ENCODE results near the gene PRKCH. TPM values are rescaled to one million over a fixed set of nuclear protein-coding genes. Genes with fewer than 3 reads are reported as not detected.

Gene PRKCH
- total and polyA plus RNA-seq, 9 of the 15 experiments (the other 6 are each of a cell fraction or from before 2014, with no cell fraction given), result 0.61 to 4.4 (median 4.0) TPM

DNA sequence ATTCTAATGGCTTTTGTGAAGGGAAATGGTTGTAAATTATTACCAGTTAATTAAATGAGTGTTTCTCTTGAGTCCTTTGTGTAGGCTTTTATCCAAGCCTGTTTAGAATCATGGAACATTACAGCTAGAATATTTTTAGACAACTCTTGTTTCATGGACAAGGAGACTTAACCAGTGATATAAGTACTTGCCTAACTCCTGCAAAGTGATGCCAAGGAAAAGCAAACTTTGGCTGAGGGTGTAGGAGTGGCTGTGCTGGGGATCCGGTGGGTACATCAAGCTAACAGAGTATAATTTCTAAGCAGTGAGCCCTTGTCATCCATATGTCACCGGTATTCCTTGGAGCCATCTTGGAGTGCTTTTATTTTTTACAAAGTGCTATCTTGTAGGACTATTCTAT is 61.5 kb downstream of the PRKCH start (continued):
- TF ChIP-seq, protein P1, sequence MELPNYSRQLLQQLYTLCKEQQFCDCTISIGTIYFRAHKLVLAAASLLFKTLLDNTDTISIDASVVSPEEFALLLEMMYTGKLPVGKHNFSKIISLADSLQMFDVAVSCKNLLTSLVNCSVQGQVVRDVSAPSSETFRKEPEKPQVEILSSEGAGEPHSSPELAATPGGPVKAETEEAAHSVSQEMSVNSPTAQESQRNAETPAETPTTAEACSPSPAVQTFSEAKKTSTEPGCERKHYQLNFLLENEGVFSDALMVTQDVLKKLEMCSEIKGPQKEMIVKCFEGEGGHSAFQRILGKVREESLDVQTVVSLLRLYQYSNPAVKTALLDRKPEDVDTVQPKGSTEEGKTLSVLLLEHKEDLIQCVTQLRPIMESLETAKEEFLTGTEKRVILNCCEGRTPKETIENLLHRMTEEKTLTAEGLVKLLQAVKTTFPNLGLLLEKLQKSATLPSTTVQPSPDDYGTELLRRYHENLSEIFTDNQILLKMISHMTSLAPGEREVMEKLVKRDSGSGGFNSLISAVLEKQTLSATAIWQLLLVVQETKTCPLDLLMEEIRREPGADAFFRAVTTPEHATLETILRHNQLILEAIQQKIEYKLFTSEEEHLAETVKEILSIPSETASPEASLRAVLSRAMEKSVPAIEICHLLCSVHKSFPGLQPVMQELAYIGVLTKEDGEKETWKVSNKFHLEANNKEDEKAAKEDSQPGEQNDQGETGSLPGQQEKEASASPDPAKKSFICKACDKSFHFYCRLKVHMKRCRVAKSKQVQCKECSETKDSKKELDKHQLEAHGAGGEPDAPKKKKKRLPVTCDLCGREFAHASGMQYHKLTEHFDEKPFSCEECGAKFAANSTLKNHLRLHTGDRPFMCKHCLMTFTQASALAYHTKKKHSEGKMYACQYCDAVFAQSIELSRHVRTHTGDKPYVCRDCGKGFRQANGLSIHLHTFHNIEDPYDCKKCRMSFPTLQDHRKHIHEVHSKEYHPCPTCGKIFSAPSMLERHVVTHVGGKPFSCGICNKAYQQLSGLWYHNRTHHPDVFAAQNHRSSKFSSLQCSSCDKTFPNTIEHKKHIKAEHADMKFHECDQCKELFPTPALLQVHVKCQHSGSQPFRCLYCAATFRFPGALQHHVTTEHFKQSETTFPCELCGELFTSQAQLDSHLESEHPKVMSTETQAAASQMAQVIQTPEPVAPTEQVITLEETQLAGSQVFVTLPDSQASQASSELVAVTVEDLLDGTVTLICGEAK (IDR thresholded peaks at IDR 0.05), result no peak
- TF ChIP-seq, protein P1 (CRISPR knock-in tag; IDR thresholded peaks at IDR 0.05), result no peak
- no peak for TF ChIP-seq SMARCB1 (IDR thresholded peaks at IDR 0.05; ENCODE audit: insufficient read length, low read depth)
- no peak for TF ChIP-seq TAF1 (IDR thresholded peaks at IDR 0.05; ENCODE audit: control insufficient read depth, extremely low read depth, insufficient read depth, low read length, severe bottlenecking)
- TF ChIP-seq, protein P2, sequence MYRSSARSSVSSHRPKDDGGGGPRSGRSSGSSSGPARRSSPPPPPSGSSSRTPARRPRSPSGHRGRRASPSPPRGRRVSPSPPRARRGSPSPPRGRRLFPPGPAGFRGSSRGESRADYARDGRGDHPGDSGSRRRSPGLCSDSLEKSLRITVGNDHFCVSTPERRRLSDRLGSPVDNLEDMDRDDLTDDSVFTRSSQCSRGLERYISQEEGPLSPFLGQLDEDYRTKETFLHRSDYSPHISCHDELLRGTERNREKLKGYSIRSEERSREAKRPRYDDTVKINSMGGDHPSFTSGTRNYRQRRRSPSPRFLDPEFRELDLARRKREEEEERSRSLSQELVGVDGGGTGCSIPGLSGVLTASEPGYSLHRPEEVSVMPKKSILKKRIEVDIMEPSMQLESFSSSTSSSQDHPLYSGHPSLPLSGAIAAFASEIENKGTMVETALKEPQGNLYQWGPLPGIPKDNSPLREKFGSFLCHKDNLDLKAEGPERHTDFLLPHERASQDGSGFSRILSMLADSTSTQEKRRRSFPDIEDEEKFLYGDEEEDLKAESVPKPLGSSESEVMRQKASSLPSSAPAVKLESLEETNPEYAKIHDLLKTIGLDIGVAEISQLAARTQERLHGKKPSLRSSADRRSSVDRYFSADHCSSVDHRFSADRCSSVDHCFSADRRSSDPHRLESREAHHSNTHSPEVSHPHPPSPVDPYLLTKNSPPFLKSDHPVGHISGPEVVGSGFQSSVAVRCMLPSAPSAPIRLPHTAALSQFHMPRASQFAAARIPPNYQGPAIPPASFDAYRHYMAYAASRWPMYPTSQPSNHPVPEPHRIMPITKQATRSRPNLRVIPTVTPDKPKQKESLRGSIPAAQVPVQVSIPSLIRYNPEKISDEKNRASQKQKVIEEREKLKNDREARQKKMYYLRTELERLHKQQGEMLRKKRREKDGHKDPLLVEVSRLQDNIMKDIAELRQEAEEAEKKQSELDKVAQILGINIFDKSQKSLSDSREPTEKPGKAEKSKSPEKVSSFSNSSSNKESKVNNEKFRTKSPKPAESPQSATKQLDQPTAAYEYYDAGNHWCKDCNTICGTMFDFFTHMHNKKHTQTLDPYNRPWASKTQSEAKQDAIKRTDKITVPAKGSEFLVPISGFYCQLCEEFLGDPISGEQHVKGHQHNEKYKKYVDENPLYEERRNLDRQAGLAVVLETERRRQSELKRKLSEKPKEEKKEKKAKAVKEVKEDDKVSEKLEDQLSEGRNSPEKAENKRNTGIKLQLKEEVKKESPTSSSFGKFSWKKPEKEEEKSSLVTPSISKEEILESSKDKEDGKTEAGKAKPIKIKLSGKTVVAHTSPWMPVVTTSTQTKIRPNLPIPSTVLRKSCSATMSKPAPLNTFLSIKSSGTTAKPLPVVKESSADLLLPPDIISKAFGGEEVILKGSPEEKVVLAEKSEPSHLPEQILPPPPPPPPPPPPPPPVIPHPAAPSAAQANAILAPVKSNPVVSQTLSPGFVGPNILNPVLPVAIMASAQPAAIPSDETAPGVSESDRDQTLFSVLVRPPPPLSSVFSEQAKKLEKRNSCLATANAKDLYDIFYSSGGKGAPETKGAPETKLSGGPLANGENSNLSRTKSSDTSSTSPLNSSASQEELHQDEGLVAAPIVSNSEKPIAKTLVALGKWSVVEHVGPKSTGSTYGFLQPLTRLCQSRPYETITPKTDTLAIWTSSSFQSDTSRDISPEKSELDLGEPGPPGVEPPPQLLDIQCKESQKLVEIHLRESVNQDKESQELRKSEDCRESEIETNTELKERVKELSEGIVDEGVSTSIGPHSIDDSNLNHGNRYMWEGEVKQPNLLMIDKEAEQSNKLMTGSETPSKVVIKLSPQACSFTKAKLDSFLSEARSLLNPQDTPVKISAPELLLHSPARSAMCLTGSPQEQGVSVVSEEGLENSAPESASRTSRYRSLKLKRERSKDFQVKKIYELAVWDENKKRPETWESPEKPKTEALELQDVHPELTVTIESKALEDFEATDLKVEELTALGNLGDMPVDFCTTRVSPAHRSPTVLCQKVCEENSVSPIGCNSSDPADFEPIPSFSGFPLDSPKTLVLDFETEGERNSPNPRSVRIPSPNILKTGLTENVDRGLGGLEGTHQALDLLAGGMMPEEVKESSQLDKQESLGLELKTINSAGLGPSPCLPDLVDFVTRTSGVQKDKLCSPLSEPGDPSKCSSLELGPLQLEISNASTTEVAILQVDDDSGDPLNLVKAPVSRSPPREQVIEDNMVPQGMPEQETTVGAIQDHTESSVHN (IDR thresholded peaks at IDR 0.05; ENCODE audit: borderline replicate concordance in 1 of 2, low read depth in 1 of 2), result no peak
- TF ChIP-seq PHF21A (IDR thresholded peaks at IDR 0.05; ENCODE audit: borderline replicate concordance, low read depth), result no peak
- TF ChIP-seq SOX6 (IDR thresholded peaks at IDR 0.05), result no peak
